GF-D8 (cell line): ENCODE results near the gene NCKAP5.

Source experiments
- DNase-seq: peaks from one replicate; lab custom pipeline; 2025; lab: John Stamatoyannopoulos, UW

NCKAP5 gene

DNA sequence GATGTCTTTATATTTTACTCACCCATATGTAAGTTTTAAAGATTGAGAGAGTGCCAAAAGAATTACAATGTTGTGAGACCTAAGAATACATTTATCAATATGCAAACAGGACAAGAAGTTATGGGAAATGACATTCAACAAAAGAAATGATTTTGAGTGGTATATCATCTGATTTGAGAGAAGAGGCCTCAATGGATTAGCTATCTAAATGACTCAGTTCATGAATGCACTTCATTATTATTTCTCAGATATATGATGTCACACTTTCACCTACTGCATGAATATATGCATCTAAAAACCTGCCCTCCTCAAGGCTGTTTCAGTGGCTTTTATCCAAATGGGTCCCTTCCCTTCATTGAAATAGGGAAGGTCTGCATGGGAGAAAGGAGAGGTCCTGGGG is 769.9 kb downstream of the NCKAP5 start:
- DNase-seq: no peak

DNA sequence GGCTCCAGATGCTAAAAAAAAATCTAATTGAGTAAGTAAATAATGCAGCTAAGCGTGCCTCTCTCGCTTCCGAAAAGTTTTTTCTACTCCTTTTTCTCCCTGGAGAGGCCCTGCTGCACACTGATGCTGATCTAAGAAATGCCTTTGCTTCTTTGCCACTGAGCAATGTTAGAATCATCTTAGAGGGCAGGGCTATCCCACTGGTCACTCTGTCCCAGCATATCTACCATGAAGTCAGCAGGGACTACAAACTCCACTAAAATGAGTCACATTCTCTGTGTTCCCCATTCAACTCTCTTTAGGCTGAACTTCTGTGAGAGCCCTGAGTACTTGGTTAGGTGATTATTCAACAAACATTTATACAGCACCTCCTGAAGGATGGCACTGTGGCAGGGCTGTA is 770.7 kb downstream of the NCKAP5 start:
- DNase-seq: no peak

DNA sequence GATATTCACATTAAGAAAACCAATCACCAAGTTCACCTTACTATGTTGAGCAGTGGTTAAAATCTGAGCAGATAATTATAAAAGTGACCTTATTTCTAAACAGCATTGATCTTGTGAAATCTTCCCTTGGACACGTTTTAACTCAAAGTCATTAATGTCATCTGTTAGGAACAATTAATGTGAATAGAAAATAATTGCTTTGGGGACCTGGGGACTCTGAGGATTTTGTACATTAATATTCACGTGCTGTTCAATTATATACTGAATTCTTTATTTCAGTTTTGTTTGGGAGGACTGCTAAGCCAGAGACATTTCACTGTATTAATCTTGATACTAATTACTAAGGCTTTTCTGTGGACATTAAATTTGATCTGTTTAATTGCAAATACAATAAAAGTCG is 771.2 kb downstream of the NCKAP5 start:
- DNase-seq: no peak

DNA sequence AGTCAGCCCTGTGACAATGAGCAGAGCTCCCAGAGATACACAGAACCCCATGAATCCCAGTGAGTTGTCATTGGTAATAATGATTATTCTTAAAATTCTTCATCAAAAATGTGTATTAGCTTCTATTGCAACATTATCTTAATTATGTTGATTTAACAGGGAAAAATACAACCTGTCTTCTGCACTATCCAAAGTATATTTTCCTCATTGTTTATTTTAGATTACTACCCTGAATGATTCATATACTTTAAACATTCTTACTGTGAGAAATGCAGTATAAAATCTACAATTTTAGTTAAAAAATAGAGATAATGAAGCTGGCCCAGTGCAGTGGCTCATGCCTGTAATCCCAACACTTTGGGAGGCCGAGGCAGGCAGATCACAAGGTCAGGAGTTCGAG is 773.0 kb downstream of the NCKAP5 start:
- DNase-seq: no peak

DNA sequence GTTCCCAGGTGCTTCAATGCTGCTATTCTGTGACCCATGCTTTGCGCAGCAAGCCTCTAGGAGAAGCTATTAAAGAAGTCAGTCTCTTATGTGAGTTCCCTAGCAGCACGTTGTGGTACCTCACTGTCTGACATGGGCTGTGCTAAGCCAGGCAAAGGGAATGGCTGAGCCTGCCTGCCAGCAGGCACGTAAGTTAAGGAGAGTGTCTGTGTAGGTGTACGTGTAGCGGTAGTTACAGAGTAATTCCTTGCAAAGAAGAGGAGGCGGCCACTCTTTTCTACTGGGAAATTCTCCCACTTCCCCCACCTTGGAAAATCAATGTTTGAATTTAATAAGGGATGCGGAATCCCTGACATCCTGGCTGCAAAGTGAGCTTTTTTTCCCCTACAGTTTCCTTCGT is 774.7 kb downstream of the NCKAP5 start:
- DNase-seq: no peak

DNA sequence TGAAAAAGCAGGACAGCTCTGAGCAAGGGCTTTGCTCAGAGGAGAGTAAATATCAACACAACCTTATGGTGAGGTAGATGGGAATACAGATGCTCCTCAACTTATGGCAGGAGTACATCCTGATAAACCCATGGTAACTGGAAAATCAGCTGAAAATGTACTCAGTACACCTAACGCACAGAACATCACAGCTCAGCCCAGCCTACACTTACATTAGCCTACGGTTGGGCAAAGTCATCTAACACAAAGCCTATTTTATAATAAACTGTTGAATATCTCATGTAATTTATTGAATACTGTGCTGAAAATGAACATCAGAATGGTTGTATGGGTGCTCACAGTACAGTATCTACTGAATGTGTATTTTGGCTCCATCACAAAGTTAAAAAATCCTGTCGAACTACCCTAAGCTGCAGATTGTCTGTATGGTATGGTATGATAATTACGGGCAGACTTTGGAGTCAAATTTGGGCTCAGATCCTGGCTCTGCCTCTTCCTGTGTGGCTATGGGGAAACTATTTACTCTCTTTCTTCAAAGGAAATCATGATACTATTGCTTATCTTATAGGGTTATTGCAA is 778.0 kb downstream of the NCKAP5 start:
- no peak for DNase-seq

DNA sequence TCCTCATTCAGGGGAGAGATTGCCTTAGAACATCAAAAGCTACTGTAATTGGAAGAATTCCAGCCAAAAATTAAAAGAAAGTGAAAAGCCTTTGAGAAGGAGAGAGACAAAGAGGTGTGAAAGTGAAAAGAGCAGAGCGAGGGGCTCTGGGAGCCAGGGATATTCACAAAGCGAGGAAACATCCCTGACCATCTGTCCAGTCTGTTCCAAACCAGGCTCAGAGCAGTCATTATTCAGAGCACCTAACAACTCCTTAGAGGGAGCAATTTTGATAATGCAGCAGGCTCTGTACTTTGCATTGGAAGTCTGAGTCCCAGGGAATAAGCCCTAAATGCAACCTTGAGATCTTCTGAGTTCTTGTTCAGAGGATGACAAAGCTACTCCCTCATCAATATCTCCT is 779.2 kb downstream of the NCKAP5 start:
- DNase-seq: no peak

DNA sequence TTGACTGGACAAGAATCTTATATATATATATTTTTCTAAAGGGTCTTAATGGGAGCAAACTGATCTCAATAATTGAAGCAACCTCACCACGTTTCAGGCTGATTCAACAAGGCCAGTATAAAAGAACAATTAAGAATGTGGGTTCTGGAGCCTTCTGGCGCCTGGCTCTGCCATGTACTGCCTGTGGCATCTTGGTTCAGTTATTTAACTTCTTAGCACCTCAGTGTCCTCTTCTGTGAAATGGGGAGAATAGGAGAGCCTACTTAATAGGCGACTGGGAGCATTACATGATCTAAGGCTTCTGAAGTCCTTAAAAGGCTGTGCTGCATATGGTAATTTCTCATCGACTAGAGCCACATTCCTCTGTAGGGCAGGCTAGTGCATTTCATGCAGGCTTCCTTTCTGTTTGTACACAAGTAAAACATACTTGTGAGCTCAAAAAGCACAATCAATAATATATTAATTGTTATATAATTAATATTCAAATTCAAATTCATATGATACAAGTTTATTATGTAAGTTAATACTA is 779.9 kb downstream of the NCKAP5 start:
- DNase-seq: no peak

DNA sequence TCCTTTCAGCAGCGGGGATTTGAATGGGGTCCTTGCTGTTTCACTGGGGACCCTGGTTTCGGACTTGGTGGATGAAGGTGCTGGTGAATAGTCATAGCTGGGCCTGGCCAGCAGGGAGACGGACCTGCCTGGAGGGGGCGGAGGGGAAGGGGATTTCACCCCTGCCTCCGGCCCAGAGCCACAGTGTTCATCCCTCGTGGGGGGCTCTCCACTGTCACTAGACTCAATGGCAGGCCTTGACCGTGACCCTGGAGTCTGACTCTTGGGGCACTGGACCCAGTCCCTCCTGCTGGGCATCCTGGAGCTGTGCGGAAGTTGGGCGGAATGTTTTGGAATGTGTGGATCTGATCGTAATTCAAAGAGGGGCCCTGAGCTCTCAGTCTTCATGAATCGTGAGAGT is 784.4 kb downstream of the NCKAP5 start:
- no peak for DNase-seq

DNA sequence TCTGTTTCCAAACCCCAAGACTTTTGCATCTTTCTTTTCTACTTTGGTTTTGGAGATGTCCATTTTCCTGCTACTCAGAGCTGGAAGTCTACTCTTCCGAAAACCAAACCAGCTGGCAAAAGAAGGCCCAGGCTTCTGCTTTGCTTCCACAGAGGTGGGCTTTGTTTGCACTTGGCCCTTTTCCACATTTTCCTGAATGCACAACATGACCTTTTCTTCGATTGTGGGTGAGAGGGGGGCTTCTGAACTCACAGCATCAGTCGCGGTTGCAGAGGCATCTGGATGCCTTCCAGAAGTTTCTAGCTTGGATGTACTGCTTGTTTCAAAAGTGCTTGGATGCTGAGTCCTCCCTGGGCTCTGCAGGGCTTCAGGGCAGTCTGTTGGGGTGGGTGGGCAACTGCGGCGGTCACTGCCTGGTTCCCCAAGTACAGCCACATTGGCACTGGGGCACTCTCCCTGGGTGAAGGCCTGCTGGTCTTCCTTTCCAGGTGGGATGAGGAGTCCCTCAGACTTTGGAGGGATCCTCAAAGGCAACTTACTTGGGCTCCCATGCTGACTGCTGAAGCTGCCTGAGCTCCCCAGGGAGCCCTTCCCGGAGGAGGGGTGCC is 786.0 kb downstream of the NCKAP5 start:
- no peak for DNase-seq

DNA sequence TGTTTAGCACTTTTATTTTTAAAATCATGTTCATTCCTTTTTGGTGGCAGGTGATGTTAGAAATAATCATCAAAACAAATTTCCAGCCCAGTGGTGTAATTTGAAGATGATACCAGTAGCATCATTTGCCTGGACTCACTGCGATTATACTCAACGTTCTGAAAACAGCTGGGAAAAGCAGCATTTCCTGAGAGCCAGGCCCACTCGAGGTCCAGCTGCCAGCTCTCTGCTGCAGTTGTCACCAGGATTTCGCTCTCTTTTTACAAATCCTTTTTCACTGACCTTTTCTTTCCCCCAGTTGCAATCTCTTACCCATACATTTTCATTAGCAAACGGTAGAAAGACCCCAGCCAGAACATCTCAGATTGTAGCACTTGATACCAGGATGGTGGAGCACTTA is 787.6 kb downstream of the NCKAP5 start:
- no peak for DNase-seq

DNA sequence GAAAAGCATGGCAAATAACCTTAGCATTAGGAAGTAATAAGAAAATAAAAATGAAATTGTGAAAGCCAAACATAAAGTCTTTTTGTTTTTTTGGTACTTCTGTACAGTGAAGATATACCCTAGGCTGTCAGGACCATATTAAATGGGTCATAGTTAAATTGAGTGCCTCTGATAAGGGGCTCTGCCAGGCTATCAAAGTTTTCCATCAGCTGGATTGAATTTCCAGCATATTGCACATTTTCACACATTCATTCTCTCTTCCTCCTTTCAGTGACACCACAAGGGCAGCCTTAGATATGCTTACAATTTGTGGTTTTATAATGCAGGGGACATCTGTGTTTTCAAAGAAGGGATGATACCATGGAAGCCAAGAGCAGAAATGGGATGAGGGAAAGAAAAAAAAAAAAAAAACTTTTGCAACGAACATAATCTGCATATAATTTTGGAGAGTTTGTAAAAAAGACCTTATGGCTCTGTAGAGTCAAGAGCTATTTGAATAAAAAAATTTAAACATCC is 789.0 kb downstream of the NCKAP5 start:
- DNase-seq: no peak

DNA sequence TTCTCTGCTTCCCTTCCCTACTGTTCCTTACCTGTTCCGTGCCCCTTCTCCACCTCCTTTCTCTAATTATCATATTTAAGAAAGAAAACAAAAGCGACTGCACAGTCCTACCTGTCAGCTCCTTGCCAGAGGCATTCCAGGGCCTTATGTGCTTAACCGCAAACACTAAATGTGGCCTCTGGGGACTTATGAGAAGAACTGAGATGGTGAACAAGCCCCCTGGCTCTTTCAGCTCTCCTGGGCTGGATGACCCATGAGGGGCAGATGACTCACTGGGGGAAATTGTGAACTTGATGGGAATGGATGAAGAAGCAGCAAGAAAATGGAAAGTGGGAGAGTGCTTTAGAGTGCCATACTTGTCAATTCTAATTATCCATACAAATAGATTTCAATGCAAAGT is 792.0 kb downstream of the NCKAP5 start:
- no peak for DNase-seq

DNA sequence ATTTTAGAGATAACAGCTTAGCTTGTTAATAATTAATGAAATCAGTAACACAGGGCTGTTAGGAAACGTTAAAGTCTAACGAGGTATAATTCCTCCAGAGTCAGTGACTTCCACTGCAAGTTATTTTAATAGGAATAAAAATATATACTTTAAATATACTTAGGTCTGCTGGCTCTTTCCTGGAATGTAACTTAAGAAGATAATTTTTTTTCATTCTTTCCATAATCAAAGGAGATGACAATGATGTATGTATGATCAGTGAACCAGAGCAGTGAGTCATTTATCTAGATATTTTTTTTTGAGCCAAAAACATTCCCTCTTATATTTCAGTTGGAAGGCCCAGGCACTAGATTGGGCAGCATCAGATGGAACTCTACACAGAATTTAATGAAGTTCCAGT is 794.1 kb downstream of the NCKAP5 start:
- DNase-seq: no peak

DNA sequence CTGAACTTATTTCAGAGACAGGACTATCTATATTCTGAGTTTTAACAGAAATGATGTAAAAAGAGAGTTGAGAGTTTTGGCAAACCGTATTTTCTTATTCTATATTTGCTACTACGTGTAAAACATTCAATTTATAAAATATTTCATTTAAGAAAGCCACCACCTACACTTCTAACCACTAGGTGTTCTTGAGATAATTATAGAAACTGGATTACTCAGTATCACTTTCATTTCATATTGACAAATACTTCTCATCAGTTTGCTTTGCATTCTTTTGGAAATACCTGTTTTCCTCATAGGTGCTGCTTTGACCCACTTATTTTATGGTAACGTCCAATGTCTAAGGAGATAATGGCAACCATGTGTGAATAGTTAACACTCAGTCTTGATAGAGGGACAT is 794.9 kb downstream of the NCKAP5 start:
- DNase-seq: no peak

DNA sequence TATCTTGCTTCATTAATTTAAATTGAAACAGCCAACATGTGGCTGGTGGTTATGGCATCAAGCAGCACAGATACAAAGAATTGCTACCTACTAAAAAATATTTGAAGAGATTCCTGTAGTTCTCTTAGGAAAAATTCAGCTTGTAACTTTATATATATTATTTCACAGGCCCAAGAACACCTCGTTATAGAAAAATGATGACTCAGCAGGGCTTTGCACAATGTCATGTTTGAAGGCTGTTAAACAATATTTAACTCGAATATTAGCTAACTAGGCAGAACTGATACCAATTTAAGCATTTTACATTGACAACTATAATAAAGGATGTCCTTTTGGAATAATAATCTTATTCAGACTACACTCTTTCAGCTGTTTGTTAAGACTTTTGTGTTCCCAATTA is 795.9 kb downstream of the NCKAP5 start:
- no peak for DNase-seq

DNA sequence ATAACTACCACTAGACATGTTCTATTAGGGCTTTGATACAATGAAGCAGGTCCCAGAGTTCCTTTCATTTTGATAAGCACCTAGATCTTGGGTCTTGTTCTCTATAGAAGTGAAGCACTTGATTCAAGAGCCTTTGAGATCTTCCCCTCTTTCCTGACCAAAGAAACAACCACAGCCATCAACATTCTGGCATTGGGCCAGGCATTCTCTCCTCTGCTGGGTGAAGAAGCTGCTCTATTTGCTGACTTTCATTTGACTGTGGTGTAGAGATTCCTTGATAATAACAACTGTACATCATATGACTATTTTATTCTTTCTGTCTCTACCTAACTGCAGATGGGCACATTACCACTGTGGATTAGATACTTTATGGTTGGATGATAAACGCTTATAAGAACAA is 801.7 kb downstream of the NCKAP5 start:
- no peak for DNase-seq

DNA sequence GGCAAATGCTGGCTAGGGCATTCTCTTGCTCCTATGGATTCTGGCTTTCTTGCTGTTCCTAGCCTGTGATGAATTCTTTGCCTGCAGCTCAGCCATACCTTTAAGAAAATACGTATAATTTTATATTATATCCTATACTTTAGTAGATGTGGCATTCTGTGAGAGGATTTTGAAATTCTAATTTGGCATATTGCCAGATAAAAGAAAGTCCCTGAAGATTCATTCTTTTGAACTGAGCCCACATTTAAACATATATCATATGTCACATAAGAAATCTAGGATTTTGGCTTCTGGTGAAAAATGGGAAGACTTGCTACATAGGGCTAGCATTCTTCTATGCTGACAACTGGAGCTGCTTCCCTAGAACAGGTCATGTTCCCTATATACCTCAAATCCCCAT is 806.8 kb downstream of the NCKAP5 start:
- no peak for DNase-seq

DNA sequence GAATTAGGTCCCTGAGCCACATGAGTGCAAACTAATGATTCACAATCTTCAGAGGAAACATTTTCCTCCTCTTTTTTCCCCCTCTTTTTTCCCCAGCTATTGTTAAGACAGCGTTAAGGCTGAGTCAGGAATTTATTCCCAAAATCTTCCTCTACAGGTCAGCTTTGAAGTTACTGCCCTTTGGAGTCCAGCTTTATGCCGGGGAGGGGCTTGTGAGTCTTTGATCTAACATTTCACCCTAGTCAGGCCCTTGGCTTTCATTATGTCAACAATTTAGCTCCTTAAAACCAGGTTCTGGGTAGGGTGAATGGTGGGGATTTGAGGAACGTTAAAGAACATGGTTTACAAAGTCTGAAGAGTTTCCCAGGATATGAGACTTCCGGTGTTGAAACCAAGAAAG is 807.3 kb downstream of the NCKAP5 start:
- no peak for DNase-seq

DNA sequence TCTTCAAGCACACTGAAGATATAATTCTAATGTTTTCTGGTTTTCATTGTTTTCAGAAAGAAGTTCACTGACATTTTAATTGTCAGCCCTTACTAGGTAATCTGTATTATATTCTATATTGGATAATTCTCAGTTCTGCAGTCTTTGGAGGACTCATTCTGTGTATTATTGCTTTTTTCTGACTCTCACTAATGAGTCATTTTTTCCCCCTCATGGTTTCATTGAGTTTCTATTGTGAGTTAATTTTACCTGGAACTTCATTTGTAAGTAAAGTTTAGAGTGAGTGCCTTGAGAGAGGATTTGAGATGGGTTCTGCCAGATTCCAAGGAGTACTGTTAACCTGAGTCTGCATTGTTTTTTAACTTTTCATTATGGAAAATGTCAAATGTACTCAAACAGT is 807.9 kb downstream of the NCKAP5 start:
- DNase-seq: no peak

DNA sequence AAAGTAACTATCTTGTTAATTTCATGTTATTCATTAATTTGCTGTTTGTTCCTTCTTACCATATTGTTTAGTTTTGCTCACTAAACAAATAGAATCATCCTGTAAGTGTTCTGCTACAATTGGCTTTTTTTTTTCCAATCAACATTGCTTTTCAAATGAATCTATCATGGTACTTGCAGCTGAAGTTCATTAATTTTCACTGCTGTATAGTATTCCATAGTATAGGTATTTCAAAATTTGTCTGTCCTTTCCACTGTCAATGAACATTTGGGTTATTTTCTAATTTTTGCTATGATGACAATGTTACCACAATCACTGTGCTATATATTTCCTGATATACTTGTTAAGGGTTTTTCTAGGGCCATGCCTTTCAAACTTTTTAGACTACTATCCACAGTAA is 809.3 kb downstream of the NCKAP5 start:
- DNase-seq: no peak

DNA sequence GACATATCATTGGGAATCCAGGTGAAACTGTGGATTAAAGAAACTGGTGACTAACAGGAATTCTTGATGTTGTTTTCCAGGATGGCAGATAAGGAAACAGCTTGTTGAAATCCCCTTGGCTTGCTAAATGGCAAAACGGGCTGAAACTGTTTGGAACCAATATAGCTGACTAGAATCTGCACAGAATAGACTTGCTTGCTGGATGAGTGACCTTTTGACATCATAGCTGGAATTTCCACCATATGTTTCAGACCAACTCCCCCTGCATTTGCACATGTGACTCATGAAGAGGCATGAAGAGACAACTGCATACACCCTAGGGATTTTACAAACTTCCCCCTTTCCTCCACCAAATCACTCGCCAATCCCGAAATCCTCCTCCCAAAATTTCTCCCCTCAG is 810.6 kb downstream of the NCKAP5 start:
- no peak for DNase-seq

DNA sequence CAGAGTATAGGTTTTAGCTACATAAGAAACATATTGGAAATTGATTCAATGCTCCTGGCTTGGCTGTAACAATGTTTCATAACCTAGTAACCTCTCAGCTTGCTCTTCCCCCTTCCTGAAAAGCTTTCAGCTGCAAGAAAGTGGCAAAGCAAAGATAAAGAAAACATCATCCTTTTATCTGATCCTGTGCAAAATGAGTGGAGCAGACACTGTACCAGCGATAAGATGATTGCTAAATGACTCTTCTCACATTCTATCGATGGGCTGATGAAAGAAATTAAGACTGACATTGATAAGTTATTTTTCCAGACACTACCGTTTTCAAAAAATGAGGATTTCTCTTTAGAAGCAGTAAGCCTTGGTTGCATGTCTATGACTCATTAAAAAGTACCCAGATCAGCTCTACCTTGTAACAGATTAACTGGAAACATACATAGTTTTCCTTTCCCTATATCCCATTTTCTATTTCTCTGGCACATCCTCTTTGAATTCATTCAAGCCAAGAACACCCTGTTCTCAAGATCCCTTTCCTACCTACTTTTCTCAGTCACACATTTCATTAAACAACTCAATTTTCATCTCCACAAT is 811.2 kb downstream of the NCKAP5 start:
- DNase-seq: no peak
